Gastroesophageal sphincter (tissue), 3 donors: Measurements from ENCODE around the gene SSBP2.

ENCODE experiments used
- CTCF ChIP-seq, 4 experiments: fragments of 200-600 bp in 2 of 4; fragments of 450-650 bp in 2 of 4; sonication (generic) in 1 of 4; IDR thresholded peaks; one replicate each; pipeline ENCODE4 v1.5.1; 2017 to 2019; ENCODE audit warnings: antibody characterized with exemption in 4 of 4, mild to moderate bottlenecking in 2 of 4, moderate library complexity in 2 of 4
- EP300 ChIP-seq: sonication (generic); formaldehyde crosslinking; IDR thresholded peaks from one replicate; pipeline ENCODE4 v1.6.1; 2017; ENCODE audit warnings: antibody characterized with exemption, mild to moderate bottlenecking

- TF ChIP-seq EP300 (no peak), CTCF (IDR thresholded peaks at IDR 0.05) (no peak)
These were observed 119.8 kb downstream of the SSBP2 start for GRCh38 chr5:81631124-81631523.
